GM12873 (cell line): Measurements from ENCODE around the gene SLC17A9.

Source experiments
- TF ChIP-seq, protein P1 (sequence below): IDR thresholded peaks from 2 replicates; pipeline ENCODE4 v1.5.1; 2012; ENCODE audit warnings: low read depth, mild to moderate bottlenecking, moderate library complexity, low read length, control low read depth; ENCODE audit not compliant: insufficient read depth; ENCODE audit errors: missing control alignments

The SLC17A9 gene

DNA sequence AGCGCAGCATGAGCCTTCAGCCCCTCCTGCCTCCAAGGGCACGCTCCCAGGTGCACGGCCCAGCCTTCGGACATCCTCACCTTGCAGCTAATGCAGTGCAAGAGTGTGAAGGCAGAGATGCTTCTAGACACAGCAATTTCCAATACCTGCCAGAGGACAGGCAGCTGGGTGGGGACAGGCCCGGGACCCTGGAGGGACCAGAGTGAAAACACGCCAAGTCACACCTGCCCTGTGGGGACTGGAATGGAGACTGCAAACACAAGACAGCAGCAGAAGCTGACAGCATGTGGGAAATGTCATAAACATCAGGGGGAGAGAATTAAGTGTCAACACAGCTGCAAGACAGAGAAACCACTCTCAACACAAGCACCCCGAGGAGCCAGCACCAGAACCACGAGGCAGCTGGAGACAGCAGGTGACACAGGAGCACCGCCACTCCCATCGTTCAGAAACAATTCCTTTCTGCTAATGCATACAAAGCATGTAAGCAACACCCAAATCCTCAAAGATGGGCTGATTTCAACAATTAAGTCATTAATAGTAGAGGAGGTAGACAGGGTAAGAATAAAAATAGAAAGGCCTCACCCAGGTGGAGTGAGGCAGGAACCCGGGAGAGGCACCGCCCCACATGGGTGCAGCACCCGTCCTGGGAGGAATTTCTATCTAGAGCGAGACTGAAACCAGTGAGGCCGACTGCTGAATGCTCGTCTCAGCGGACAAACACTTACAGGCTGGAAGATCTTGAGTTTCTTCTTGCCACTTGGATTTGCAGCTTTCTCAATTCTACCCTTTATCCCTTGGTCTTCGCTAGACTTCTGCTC, 43.3 kb upstream of the SLC17A9 start:
- TF ChIP-seq, protein P1, sequence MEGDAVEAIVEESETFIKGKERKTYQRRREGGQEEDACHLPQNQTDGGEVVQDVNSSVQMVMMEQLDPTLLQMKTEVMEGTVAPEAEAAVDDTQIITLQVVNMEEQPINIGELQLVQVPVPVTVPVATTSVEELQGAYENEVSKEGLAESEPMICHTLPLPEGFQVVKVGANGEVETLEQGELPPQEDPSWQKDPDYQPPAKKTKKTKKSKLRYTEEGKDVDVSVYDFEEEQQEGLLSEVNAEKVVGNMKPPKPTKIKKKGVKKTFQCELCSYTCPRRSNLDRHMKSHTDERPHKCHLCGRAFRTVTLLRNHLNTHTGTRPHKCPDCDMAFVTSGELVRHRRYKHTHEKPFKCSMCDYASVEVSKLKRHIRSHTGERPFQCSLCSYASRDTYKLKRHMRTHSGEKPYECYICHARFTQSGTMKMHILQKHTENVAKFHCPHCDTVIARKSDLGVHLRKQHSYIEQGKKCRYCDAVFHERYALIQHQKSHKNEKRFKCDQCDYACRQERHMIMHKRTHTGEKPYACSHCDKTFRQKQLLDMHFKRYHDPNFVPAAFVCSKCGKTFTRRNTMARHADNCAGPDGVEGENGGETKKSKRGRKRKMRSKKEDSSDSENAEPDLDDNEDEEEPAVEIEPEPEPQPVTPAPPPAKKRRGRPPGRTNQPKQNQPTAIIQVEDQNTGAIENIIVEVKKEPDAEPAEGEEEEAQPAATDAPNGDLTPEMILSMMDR, result no peak

DNA sequence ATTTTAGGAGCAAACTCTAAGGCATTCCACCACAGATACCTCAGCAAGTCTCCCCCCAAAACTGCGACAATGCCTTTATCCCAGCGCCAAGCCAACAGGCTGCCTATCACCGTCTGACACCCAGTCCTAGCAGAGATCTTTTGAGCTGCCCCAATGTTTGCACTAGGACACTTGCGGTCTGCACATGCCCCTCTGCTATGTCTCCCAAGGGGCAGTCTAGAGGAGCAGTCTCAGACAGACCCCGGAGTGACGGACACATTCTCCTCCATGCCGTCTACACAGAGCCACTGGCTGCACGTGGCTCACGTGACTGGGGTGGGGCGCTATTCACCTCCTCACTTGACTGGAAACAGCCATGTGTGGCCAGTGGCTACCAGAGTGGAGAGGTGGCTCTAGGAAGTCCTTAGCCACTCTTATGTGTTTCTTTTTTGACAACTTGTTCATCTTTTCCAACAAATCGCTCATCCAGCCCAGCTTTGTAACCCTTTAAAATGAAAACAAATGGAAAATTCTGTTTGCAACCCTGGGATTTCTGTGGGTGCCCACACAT, 42.2 kb upstream of the SLC17A9 start:
- TF ChIP-seq, protein P1, result no peak

DNA sequence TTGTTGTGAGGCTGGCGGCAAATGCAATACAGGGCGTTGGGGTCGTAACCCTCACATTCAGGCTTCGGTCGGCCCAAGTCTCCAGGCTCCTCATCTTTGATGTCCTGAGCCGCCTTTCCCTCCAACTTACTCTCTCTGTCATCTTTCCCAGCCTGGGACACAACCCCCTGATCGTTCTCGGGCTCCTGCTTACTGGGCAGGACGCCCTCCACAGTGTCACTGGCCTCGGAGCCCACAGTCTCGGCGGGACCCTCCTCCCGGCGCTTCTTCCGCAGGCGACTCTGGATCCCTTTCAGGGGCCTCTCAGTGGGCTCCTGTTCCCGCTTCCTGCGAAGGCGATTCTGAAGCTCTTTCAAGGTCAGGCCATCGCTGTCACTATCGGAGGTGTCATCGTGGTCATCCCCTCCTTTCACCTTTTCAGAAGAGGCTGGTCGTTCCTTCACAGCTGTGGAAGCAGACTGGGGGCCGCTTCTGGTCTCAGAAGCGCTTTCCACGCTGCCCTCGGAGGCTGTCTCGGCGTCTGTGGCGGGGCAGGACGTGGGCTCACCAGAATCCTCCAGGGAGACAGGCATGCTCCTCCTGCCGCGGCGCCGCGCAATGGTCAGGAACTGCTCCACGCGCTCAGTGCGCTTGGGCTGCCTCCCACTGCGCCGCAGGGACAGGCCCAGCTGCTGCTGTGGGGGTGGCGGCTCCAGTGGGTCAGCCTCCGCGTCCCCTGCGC, 41.6 kb upstream of the SLC17A9 start:
- TF ChIP-seq, protein P1, result no peak

DNA sequence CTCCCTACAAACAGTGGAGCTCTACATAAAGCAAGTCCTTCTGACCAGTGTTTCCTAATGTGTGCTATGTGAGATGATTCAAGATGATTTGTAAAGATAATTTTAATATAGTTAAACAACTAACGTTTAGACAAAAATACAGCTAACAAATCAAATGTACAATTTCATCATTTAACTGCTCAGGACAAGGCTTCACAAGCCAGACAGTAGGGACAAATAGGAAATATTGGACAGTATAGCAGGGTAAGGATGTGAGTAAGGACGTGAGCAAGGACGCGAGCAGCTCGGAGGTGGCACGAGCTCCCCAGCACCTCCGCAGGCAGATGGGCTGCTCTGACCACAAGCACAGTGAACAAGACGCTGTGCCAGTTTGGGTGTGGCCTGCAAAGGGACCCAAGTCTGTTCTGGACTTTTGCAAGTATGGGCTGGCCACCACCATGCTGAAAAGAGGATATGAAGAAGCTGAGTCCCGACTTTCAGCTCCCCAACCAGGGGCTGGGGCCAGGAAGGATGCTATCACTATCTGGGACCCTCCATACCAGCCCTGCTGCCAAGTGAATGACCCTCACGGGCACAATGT, 40.7 kb upstream of the SLC17A9 start:
- TF ChIP-seq, protein P1, result no peak

DNA sequence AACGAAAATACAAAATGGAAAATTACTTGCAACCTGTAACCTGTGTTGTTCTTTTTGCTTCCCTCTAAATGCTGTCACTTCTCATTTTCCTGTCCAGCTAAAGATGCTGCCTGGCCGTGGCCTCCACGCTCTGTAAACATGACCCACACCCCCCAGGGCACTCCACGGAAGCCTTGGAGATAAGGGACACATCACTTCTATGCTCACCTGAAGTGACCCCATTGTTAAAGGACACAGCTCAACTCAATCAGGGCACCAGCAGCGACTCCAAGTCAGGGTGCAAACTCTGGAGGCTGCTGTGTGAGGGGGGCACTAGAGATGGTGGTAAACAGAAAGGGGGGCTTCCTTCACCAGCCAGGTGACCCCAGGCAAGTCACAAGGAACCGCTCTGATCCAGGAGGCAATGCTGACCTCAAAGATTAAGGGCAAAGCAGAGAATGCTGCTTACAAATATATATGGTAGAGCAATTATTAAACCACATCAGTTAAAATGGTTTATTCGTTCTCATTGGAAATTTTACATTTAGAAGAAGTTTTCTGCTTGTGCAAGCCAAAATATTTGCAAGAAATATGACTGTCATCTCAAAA, 39.4 kb upstream of the SLC17A9 start:
- TF ChIP-seq, protein P1, result no peak

DNA sequence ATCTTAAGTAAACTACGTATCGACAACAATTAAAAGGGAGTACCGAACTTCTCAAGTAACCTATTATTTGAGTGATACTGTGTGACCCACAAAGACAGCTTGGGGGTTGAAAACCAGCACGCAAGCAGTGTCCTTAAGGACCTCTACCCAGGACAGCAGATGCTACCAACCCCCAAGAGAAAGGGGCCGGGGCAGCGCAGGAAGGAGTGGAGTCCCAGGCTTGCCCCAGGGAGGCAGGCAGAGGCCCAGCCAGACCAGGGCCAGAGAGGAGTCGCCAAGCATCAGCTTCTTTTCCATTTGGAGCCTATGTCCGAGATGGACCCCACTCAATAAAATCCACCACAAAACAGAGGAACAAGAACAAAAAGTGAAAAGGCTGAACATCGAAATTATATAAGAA, 38.1 kb upstream of the SLC17A9 start:
- TF ChIP-seq, protein P1, result no peak

DNA sequence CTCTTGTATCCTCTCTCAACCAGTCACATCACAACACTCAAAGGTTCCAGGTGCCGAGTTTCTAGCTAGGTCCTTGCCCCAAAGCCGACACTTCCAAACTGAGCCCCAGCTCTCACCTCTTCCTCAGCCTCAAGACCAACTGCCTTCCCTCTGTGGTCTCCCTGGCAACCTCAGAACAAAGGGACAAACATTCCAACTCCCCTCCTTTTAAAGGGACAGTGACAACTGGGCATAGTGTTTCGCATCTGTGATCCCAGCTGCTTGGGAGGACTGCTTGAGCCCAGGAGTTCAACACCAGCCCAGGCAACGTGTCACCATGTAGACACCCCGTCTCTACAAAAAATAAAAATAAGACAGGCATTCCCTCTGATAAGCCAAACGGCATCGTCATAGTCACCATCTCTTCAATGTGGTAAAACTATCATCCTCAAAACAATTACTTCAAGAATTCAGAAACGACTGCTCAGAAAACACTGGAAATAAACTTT, 37.5 kb upstream of the SLC17A9 start:
- TF ChIP-seq, protein P1, result no peak
